ENCODE results near the gene KRTAP1-3.

KRTAP1-3 gene

DNA sequence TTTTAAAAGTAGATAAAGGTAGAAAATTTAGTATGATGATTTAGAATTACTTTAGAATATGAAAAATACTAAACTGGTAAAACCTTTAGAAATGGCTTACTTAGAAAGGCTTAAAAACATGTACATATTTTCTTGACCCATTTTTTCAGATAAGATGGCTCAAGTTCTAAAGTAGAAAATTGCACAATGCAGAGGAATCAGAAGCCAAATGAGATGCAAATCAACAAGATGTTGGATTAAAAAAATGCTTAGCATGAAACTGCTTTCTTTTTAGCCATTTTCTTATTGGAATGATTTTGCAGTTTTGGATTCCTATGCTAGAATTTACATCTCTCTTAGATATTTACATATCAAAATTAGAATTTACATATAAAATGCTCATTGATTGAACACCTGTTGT is 24.2 kb downstream of the KRTAP1-3 start:
- Histone ChIP-seq H3K9me2 (replicated peaks; ENCODE audit: insufficient read depth, low read length) (no peaks in the 10 kb centered on the region; the same call in 1 of the 2 replicates), H3K9ac (ENCODE audit: low read length) (no peak overlapping the region), H3K4me2 (ENCODE audit: low read depth, low read length) (no peak overlapping the region), H3K27me3 (replicated peaks; ENCODE audit: insufficient read depth, low read length) (no peaks in the 10 kb centered on the region), H3K79me2 (ENCODE audit: low read length) (no peaks in the 10 kb centered on the region), H3K9me3 (replicated peaks; ENCODE audit: insufficient read depth, low read length) (no peaks in the 10 kb centered on the region), H3K4me3 (ENCODE audit: low read length) (no peak overlapping the region), H3F3A (ENCODE audit: insufficient read depth, low read length) (no peaks in the 10 kb centered on the region), H3K36me3 (replicated peaks; ENCODE audit: insufficient read depth, low read length) (no peaks in the 10 kb centered on the region), H4K20me1 (ENCODE audit: insufficient read depth, low read length) (no peaks in the 10 kb centered on the region), H3K27ac (ENCODE audit: low read length) (no peak overlapping the region), H2AFZ (ENCODE audit: low read length) (no peak overlapping the region), H3K4me1 (ENCODE audit: low read length) (no peaks in the 10 kb centered on the region)
- DNase-seq, result no peak
- TF ChIP-seq EZH2 (optimal IDR thresholded peaks at IDR 0.05; ENCODE audit: low read depth, low read length) (no peak), EZH2phosphoT487 (IDR thresholded peaks at IDR 0.05; ENCODE audit: low read length) (no peak), CTCF (IDR thresholded peaks at IDR 0.05; ENCODE audit: low read length) (no peak)

GRCh38 chr17:41009936-41010335 is 24.7 kb downstream of the KRTAP1-3 start:
- H2AFZ ChIP-seq (ENCODE audit: low read length), result no peak overlapping the region
- no peaks in the 10 kb centered on the region for H3K27me3 ChIP-seq (replicated peaks; ENCODE audit: insufficient read depth, low read length)
- no peak for TF ChIP-seq EZH2 (optimal IDR thresholded peaks at IDR 0.05; ENCODE audit: low read depth, low read length)
- no peak for TF ChIP-seq CTCF (IDR thresholded peaks at IDR 0.05; ENCODE audit: low read length)
- no peak for TF ChIP-seq EZH2phosphoT487 (IDR thresholded peaks at IDR 0.05; ENCODE audit: low read length)
- no peaks in the 10 kb centered on the region for H3K79me2 ChIP-seq (ENCODE audit: low read length)
- no peak overlapping the region for H3K27ac ChIP-seq (ENCODE audit: low read length)
- no peaks in the 10 kb centered on the region for H4K20me1 ChIP-seq (ENCODE audit: insufficient read depth, low read length)
- no peaks in the 10 kb centered on the region for H3K9me3 ChIP-seq (replicated peaks; ENCODE audit: insufficient read depth, low read length)
- H3K9ac ChIP-seq (ENCODE audit: low read length), result no peak overlapping the region
- DNase-seq, result no peak
- H3K9me2 ChIP-seq (replicated peaks; ENCODE audit: insufficient read depth, low read length), result no peaks in the 10 kb centered on the region; the same call in 1 of the 2 replicates
- H3K36me3 ChIP-seq (replicated peaks; ENCODE audit: insufficient read depth, low read length), result no peaks in the 10 kb centered on the region
- no peak overlapping the region for H3K4me3 ChIP-seq (ENCODE audit: low read length)
- no peaks in the 10 kb centered on the region for H3K4me1 ChIP-seq (ENCODE audit: low read length)
- H3K4me2 ChIP-seq (ENCODE audit: low read depth, low read length), result no peak overlapping the region
- H3F3A ChIP-seq (ENCODE audit: insufficient read depth, low read length), result no peaks in the 10 kb centered on the region

DNA sequence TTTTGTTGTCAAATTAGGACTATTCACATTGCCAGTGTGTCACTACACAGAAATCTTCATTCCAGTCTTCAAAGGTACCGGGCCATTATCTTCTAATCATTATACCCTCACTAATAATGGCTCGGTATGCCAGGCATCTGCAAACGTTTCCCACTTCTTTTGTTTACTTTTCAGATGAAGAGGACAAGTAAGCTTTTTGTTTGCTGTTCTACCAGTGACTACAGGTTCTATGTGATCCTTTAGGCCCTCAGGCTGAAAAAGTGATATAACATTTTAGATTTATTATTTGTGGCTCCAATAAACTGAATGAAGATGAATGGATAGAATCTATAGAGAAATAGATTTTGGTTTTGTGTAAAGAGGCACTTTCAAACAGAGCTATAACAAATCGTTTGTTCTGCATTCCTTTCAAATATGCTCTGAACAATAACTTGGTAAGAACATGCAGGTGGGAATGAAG is 25.3 kb downstream of the KRTAP1-3 start:
- Histone ChIP-seq H3K4me2 (ENCODE audit: low read depth, low read length) (no peak overlapping the region), H3F3A (ENCODE audit: insufficient read depth, low read length) (no peaks in the 10 kb centered on the region), H3K9me2 (replicated peaks; ENCODE audit: insufficient read depth, low read length) (no peaks in the 10 kb centered on the region; the same call in 1 of the 2 replicates), H2AFZ (ENCODE audit: low read length) (no peak overlapping the region), H3K4me3 (ENCODE audit: low read length) (no peak overlapping the region), H4K20me1 (ENCODE audit: insufficient read depth, low read length) (no peaks in the 10 kb centered on the region), H3K9me3 (replicated peaks; ENCODE audit: insufficient read depth, low read length) (no peaks in the 10 kb centered on the region), H3K36me3 (replicated peaks; ENCODE audit: insufficient read depth, low read length) (no peaks in the 10 kb centered on the region), H3K79me2 (ENCODE audit: low read length) (no peaks in the 10 kb centered on the region), H3K9ac (ENCODE audit: low read length) (no peak overlapping the region), H3K4me1 (ENCODE audit: low read length) (no peaks in the 10 kb centered on the region), H3K27ac (ENCODE audit: low read length) (no peak overlapping the region), H3K27me3 (replicated peaks; ENCODE audit: insufficient read depth, low read length) (no peaks in the 10 kb centered on the region)
- TF ChIP-seq EZH2phosphoT487 (IDR thresholded peaks at IDR 0.05; ENCODE audit: low read length) (no peak), CTCF (IDR thresholded peaks at IDR 0.05; ENCODE audit: low read length) (no peak), EZH2 (optimal IDR thresholded peaks at IDR 0.05; ENCODE audit: low read depth, low read length) (no peak)
- DNase-seq, result no peak

Measured in MM.1S (cell line).